SIG-M5 treated with dmso at 0.1 percent for 504 hours (cell line): Measurements from ENCODE around the gene COIL.

Experiments used
- DNase-seq: peaks from one replicate; lab custom pipeline; 2025; ENCODE audit not compliant: unreplicated experiment; lab: John Stamatoyannopoulos, UW

The COIL gene

GRCh38 chr17:56937687-56938086 is 23.2 kb downstream of the COIL start:
- DNase-seq, result no peak

DNA sequence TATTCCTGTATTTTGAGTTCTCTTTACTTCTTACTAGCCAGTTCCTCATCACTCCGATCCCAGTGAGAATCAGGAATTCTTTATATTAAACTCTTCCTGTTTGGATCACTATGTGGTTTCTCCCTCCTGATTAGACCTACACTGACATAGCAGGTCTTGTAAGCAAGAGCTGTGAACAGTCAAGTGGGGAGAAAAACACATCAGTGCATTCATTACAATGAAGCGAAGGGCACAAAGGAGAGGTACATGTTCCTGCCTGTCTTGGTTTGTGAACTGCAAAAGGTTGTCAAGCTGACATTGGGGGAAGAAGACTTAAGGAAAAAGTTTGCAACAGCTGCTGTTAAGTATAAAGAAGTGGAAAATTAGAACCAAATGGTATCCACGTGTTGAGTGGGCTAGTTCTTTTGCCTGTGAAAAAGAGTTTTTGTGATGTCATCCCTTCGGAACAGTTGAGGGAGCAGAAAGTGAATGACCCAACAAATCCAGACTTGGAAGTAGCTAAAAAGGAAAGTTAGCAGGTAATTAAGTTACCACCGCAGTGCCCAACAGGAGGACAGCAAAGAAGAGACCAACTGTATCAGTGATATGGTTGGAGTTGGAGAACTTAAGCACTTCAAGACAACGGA is 24.0 kb downstream of the COIL start:
- DNase-seq, result no peak

DNA sequence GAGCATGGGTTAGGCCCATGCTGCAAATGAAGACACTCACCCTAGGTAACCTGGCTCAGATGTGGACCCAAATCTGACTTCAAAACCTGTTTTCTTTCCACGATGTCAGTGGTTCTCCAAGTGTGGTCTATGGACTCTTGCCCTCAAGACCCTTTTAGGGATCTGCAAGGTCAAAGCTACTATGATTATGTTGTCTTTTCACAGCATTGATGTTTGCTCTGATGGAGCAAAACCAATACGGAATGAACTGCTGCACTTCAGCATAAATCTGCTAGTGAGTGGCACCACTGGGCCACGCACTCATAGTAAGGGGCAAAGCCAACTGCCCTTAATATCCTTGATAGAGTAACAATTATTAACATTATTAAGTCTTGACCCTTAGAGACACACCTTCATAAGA is 25.4 kb downstream of the COIL start:
- DNase-seq, result no peak

DNA sequence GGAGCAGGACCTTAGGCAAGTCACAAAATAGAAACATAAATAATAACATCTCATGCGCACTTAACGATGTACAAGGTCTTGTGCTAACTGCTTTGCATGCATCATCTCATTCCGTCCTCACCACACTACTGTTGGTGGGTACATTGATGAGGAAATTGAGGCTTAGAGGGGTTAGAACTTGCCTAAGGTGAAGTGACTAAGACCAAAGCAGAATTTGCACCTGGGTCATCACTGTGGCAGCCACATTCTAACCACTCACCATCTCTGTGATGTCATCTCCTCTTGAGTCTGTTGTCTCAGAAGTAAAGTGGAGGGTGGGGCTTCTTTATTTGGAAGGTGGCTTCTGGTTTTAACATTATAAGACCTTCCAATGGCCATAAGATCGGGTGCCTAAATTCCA is 26.6 kb downstream of the COIL start:
- DNase-seq, result no peak

GRCh38 chr17:56933868-56934267 is 27.0 kb downstream of the COIL start:
- DNase-seq, result no peak

GRCh38 chr17:56933151-56933745 is 27.6 kb downstream of the COIL start:
- no peak for DNase-seq

DNA sequence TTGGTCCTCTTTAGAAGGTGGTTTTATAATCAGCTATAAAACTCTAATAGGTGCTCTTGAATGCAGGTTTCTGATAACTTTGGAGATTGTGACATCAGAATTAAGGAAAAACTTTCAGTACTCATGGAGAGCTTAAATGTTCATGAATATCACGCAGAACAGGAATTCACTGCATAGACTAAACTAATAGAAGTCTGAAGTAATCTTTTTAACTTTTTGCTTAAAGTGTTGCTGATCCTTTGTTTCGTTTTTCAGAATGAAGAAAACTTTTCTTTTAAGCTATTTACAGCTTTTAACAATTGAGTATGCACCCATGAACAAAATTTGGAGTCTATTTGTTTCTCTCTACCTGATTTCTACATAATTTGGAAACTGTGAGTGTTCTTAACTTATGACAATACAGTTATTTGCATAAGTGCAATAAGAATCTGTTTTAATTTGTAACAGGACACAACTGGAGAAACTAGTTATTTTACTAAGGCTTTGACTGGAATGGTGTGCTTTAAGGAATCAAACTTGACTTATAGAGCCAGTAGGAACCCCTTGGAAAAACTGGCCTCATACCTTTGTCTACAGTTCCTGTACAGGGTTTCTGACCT is 30.0 kb downstream of the COIL start:
- no peak for DNase-seq

DNA sequence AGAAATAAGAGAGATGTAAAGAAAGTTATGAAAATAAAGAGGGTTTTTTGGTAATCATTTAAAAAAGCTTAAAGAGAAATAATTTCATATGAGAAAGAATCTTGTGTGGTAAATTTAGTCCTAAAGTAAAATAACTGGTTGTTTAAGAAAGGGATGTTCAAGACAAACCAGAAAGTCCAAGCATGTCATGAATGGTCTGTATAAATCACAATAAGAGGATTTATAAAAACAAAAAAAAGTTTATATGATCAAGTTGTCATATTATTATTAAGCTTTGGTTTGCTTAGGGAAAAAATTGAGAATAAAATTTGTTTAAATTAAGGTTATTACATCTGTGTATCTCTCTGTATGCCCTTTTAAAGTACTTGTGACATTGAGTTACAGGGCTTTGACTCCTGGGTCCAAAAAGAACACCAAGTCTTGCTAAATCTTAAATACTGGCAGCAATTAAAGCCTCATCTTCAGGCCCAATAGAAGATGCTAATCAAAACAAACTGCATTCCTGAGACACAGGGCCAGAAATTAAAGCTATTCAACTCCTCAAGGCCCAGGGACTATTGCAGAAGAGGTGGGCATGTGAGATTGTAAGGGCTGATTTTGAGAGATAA is 31.4 kb downstream of the COIL start:
- DNase-seq, result no peak

DNA sequence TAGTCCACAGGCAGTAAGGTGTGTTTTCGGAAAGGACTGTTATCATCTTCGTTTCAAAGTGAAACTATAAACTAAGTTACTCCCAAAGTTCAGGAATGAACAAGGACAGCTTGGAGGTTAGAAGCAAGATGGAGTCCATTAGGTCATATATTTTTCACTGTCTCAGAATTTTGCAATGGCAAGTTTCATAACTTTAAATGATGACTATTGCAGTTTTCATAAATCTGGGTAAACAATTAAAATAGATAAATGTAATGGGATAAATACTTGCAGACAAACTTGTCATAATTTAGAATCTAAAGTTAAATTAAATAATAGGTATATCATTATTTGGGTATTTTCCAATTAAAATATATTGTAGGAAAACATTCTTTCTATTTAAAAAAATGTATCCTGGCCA is 32.3 kb downstream of the COIL start:
- no peak for DNase-seq

DNA sequence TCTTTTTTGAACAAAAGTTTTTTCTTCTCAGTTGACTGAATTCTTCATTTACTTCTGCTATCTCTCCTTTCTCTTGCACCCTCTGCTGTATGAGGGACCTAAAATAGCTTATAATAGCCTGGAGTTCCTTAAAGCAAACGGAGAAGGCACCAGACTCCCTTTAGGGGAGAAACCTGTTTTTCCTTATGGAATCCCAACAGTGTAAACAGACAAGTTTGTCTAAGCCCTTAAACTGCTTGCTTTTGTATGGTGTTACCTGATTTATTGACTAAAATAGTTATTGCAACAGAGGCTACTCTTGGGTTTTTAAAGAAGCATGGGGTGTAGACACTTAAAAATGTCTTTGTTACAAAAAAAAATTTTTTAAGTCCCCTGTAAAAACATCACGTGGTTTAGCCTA is 34.1 kb downstream of the COIL start:
- DNase-seq, result peak; percentile 44

DNA sequence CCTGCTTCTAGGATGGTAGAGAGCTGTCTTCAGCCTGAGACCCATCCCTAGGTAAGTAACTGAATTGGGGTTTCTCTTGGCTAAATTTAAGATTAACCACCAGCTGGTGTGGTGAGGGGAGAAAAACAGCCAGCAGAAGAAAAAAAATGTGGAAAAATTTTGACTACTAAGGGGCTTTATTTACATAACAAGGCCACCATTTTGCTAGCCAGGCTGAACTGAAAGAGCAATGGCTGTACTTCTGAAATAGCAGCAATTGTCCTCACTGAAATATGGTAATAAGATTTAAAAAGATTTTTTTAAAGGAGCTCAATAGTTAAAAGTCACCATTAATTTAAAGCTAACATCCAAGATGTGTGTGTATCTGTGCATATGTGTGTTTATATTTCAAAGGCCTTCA is 34.6 kb downstream of the COIL start:
- DNase-seq, result no peak

DNA sequence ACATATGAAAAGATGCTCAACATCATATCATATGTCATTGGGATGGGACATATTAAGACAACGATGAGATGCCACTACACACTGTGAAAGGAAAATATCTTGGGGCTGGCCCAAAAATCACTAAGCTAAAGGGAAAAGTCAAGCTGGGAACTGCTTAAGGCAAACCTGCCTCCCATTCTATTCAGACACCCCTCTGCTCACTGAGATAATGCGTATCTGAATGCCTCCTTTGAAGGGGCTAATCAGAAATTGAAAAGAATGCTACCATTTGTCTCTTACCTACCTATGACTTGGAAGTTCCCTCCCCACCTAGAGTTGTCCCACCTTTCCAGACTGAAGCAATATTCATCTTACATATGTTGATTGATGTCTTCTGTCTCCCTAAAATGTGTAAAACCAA is 35.8 kb downstream of the COIL start:
- no peak for DNase-seq

GRCh38 chr17:56919717-56920116 is 41.1 kb downstream of the COIL start:
- DNase-seq, result peak; percentile 37

DNA sequence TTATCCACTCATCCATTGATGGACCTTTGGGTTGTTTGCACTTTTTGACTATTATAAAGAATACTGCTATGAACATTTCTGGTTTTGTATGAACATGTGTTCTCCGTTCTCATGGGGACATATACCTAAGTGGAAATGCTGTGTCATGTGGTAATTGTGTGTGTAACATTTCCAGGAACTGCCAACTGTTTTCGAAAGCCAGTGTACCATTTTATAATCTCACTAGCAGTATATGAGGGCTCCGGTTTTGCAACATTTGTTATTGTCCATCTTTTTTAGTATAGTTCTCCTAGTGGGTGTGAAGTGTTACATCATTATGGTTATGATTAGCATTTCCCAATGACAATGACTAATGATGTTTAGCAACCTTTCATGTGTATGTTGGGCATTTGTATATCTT is 41.9 kb downstream of the COIL start:
- peak; percentile 99 for DNase-seq

DNA sequence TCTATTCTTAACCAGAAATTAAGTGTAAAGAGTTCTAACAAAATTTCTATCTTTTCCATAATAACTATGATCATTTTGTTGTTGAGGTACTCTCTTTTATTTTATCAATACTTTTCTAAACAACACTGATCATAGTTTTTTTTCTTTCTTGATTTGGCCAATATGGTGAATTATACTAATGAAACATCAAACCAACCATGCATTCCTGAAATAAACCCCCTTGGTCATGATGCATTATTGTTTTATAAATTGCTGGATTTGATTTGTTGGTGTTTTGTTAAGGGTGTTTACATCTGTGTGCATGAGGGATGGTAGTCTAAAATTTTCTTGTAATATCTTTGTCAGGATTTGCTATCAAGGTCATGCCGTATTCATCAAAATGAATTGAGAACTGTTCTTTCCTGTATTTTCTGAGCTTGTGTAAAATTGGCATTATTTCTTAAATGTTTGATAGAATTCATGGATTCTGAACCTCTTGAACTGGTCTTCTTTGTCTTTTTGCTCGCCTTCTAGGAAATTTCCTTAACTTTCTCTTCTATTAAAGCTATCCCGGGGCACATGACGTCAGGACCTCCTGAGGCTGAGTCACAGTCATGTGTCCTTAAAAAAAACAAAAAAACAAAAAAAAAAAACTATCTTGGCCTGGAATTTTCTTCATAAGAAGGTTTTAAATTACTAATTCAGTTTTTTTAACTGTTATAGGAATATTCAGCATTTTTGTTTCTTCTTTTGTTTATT is 43.1 kb downstream of the COIL start:
- DNase-seq, result no peak

- no peak for DNase-seq
Observed at GRCh38 chr17:56914581-56915273, 46.1 kb downstream of the COIL start.

DNA sequence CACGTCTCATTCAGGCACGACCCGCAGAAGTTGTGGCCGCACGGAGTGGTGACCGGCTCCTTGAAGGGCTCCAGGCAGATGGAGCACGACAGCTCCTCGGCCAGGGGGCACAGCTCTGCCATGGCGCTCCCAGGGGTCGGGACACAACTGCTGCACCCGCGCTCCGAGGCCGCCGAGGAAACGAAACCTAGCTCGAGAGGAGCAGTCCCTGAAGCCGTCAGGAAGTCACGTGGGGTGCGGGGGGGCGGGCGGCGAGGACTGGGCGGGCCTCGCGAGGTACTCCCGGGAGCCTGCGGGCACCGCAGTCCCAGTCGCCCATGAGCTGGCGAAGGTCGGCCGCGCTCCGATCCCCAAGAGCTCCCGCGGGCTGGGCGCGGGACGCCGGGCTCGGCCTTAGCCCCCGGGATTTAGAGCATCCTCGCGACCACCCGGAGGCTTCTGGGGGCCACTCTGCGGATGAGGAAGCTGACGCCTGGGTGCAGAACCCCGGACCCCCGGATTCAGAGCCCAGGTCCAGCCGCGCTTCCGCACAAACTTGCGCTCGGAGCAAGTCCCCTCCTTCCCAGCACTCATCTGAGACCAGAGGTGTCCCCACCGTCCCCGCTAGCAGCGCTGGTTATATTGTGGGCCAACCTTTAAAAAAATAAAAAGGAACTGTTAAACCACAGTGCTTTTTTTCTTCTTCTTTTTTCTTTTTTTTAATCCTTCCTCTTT is 46.8 kb downstream of the COIL start, which contains the start of gene TRIM25:
Gene TRIM25 (minus strand): TSS at position 183 of the 714 bp plus-strand sequence. CDS start 61 bp downstream, at position 122.
- DNase-seq, result peak; percentile 94

- peak; percentile 71 for DNase-seq
Observed at GRCh38 chr17:56913353-56913866, 47.4 kb downstream of the COIL start.

DNA sequence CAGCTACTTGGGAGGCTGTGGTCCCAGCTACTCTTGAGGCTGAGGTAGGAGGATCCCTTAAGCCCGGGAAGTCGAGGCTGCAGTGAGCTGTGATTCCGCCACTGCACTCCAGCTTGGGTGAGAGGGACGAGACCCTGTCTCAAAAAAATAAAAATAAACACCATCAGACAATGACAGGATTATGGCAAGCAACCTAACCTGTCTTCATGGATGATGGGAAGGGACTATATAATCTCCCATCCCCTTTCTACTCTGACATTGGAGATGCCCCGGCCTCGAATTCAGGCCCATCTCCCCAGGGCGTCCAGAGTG is 47.9 kb downstream of the COIL start:
- no peak for DNase-seq
